HG03159 (cell line): ENCODE data around the gene HIPK4.

Source experiments
- ATAC-seq: cut with Tn5 transposase; IDR thresholded peaks from one replicate; pipeline ENCODE4 v1.9.1; 2021; ENCODE audit warnings: mild to moderate bottlenecking, moderate library complexity; ENCODE audit not compliant: unreplicated experiment

HIPK4 gene

GRCh38 chr19:40367577-40368434, 22.2 kb downstream of the HIPK4 start:
- no peak for ATAC-seq

GRCh38 chr19:40366697-40367561, 23.1 kb downstream of the HIPK4 start:
- no peak for ATAC-seq

- no peak for ATAC-seq
Observed at GRCh38 chr19:40365613-40366401, 24.2 kb downstream of the HIPK4 start.

- no peak for ATAC-seq
Observed at GRCh38 chr19:40365010-40365409, 25.0 kb downstream of the HIPK4 start.

- no peak for ATAC-seq
Observed at GRCh38 chr19:40363069-40363468, 26.9 kb downstream of the HIPK4 start.

GRCh38 chr19:40362160-40362559, 27.8 kb downstream of the HIPK4 start:
- ATAC-seq = no peak

GRCh38 chr19:40360708-40361241, 29.2 kb downstream of the HIPK4 start:
- no peak for ATAC-seq

- no peak for ATAC-seq
Observed at GRCh38 chr19:40360020-40360707, 29.8 kb downstream of the HIPK4 start.

GRCh38 chr19:40358773-40359172, 31.2 kb downstream of the HIPK4 start:
- no peak for ATAC-seq

GRCh38 chr19:40357640-40358039, 32.3 kb downstream of the HIPK4 start:
- no peak for ATAC-seq

GRCh38 chr19:40356681-40357595, 33.0 kb downstream of the HIPK4 start:
- no peak for ATAC-seq

GRCh38 chr19:40355975-40356680, 33.9 kb downstream of the HIPK4 start:
- ATAC-seq = no peak

GRCh38 chr19:40348961-40349507, 40.9 kb downstream of the HIPK4 start:
- ATAC-seq = no peak

GRCh38 chr19:40348125-40348913, 41.7 kb downstream of the HIPK4 start, which contains the start of the genes C19orf47 and PLD3:
C19orf47 (minus strand) TSS chr19:40348397; CDS start chr19:40341857, 6,540 bp downstream.
PLD3 (plus strand) TSS chr19:40348695; CDS start chr19:40366484, 17,789 bp downstream.
- peak; percentile 93 for ATAC-seq

GRCh38 chr19:40344422-40344821, 45.6 kb downstream of the HIPK4 start:
- no peak for ATAC-seq

- ATAC-seq = no peak
Observed at GRCh38 chr19:40342644-40343311, 47.2 kb downstream of the HIPK4 start.
